GM18499 (cell line): ENCODE measurements around the gene IL4I1.

Experiments
- ATAC-seq: cut with Tn5 transposase; IDR thresholded peaks from one replicate; pipeline ENCODE4 v1.9.1; 2021; ENCODE audit warnings: moderate number of reproducible peaks; ENCODE audit not compliant: insufficient read depth, unreplicated experiment

The IL4I1 gene

DNA sequence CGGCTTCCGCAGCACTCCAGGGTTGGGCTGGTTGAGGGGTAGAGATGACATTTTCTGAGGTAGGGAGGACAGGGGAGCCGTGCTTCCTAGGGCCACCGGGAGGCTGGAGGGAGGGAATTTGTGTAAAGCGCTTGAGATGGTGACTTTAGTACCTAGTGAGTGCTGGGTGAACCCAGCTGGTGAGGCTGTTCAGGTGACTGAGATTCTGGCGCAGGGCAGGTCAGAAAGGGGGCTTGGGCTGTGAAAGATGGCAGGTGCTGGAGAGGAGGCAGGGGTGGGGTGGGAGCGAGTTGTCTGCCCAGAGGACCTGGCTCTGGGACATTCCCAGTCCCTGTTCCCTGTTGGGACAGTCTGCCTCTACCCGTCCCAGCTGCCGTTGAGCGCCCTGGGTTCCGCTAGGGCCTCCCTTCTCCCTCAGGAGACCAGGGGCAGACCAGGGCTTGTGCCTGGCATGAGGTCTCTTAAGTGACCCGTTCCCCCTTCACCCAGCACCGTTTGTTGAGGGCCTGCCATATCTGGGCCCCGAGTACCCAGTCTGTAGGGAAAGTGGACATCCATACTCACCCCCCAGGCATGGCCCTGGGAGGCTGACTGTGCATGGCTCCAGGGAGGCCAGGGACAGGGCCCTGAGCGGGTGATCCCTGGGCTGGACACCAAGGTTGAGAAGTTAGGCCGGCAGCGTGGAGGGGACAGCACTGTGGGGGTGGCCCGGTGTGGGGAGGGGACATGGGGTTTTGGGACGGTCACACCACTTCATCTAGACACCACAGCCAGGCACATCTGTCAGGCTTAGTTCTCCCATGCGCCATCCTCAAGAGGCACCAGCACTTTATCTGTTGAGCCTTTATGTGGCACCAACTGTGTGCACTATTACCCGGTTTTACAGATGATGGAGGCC lies 40.8 kb downstream of the IL4I1 start:
- no peak for ATAC-seq

DNA sequence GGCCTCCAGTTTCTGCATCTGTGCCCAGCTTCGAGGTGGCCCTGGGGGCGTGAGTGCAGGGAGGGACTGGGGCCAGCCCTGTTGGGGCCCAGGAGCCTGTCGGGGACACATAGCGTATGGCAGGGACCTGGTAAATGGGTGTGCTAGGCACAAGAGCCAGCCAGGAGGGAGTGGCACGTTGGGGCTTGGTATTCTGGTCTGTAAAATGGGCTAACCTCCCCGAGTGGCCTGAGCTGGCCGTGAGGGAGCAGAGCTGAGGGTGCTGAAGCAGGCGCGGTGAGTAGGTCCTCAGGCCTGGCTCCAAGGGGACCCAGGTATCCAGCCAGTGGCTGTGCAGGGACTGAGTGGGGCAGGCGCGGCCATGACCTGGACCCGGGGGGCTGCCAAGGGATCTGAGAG lies 41.4 kb downstream of the IL4I1 start:
- ATAC-seq: no peak

DNA sequence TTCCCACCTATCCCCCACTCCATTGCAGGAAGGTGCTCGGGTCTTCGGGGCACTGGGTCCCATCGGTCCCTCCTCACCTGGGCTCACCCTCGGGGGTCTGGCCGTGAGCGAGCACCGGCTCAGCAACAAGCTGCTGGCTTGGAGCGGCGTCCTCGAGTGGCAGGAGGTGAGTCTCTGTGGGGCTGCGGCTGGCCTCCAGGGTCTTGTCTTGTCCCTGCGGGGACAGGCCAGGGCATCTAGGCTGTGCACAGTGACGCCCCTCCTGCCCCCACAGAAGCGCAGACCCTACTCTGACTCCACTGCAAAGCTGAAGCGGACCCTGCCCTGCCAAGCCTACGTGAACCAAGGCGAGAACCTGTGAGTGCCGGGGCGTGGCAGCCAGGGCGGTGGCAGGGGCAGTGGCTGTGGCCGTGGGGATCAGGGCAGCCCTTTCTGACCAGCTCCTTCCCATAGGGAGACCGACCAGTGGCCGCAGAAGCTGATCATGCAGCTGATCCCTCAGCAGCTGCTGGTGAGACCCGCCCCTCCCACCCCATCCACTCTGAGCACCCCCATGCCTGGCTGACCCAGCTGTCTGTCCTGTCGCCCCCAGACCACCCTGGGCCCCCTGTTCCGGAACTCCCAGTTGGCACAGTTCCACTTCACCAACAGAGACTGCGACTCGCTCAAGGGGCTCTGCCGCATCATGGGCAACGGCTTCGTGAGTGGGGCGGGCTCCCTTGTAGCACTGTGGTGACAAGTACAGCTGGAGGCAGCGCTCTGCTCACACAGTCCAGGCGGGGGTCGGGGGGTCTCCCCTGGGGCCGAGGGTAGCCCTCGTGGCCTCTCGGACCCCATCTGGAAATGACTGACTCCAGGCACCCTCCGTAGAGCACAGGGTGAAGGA lies 42.1 kb downstream of the IL4I1 start:
- no peak for ATAC-seq

DNA sequence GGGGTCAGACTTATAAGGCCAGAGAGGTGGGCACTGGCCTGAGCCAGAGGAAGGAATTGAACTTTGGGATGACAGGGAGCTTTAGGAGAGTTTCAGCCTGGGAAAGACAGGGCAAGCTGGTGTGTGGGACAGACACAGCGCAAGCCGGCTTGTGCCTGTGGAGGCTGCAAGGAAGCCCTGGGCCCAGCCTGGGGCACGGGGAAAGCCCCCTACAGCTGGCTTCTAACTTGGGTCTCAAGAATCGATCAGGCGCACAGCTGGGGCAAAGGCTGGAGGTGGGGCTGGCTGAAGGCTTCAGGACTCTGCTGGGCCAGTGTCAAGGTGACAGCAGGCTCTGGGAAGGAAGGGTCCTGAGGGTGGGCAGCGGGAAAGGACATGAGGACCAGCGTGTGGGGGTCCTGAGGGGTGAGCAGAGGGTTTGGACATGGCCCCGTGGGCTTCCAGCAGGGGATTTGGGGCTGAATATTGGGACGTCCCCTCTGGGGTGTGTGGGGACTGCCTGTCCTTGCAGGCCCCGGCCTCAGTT lies 42.8 kb downstream of the IL4I1 start:
- ATAC-seq: no peak

DNA sequence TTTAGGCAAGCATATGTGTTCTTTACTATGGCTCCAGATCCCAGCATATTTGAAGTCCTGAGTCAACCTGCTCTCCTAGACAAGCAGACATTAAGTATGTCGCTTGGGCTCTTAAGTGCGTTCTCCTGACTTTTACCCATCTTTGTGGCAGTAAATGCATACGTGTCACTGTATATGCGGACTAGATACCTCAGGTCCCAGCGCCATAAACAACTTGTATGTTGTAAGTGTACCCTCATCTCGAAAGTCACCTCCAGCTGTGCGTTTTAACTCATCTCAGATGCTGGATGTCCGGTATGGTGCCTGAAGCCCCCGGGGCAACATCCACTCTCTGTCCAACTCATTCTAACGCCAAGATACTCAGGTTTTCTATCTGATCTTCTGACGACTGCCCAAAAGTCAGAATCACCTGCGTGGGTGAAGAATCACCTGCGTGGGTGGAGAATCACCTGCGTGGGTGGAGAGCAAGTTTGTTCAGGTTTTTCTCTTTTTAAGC lies 44.0 kb downstream of the IL4I1 start:
- no peak for ATAC-seq

DNA sequence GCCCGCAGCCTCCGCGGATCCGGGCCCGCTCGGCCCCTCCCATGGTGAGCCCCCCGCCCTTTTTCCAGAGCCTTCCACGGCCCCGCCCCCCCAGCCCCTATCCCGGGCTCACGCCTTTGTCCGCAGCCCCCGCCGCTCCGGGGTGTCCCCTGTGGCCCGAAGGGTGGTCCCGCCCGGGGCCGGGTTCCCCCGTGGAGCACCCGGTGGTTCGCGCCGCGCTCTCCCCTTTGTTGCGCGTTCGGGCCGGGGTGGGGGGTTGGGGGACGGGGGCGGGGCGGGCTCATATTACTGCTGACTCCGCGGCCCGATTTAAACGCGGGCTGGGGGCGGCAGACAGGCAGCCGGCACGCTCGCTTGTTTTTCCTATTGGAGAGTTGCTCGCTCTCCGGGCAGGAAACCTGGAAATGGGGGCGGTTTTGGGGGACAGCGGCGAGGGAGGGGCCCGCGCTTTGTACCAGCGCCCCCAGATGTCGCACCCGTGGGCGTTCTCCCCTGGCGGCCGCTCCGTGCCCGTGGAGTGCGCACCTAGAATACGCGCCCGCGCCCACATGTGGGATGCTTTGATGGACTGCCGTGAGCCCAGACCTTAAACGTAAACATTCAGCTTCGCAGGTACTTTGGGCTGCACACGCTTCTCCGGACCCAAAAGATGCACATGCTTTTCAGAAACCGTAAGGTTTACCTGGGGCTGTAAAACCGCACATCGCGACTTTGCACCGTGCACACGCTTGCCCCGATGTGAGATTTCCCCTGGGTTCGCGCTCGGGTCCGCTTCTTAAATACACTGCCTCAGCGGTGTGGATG lies 45.0 kb downstream of the IL4I1 start:
- no peak for ATAC-seq

DNA sequence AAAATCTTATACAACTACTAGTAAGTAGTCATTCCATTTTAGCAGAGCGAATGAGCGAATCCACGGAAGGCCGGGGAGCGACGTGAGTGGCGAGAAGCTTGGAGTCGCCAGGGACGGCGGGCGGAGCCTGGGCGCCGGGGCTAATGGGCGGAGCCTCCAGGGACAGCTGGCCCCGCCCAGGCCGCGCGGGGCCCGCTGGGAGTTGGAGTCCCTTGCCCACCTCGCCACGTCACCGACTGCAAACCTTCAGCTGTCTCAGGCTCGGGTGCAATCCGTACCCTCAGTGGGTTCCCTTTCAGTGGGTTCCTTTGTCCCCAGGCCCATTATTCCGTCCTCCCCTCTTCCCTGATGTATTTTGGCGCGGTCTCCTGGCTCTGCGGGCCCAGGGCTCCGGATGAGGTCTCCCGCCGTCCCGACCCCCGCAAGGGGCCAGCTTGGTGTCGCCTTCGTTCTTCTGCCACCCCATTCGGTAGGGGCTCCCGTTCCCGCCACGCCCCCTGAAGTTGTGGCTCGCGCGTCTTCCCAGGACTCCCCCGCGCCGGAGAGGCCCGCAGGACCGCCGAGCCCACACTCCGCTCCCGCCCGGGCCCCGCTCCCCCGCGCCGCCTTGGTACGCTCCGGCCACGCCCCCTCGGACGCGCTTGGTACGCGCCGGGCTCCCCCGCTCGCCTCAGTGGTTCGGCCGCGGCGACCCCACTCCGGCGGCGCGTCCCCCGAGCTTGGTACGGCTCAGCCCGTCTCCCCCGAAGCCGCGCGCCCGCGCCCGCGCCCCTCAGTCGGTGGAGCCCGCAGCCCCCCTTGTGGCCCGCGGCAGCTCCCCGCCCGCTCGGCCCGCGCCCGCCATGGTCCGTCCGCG lies 46.0 kb downstream of the IL4I1 start, which contains the start of gene PTOV1:
TSS of gene PTOV1 (plus strand) at position 673 of the 856 bp plus-strand sequence.
- no peak for ATAC-seq

DNA sequence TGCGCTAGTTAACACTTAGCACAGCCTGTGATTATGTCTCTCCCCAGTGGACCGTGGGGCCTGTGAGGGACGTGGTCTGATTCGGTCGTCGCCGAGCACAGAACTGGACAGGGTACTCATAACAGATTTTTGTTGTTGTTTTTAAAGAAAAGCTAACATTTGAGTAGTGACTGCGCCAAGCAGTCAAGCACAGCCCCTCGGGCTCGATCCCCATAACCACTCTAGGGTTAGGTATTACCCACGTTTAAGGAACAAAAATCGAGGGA lies 46.5 kb downstream of the IL4I1 start:
- ATAC-seq: no peak

DNA sequence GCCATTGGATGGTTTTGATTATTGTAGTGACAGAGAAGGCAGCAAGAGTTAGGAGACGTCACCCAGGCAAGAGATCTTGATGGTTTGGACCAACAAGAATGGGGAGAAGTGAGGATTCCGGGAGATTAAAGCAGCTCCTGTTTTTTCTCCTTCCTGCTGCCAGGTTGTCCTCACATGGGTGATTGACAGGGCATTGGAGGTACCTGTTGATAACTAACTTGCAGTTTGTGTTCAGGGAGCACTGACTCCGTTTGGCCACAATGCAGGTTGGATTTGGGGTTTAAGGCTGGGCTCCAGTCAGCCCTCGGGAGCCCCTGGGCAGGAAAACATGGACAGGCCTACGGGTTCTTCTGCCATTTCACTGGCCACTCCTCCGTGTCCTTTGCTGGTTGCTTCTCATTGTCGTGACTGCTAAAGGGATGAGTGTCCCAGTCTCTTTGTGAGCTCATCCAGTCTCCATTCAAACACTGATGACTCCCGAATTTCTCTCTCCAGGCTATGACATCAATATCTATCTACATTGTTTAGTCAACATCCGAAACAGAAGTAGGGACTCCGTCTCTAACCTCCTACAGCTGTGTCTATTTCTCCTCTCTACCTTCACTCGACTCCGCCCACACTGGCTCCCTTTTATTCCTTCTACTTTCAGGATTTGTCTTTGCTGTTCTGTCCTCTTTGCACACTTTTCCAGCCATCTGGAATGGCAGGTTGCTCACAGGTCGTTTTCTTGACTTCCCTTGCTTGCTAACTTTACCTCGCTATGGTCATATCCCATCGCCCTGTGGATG lies 47.1 kb downstream of the IL4I1 start:
- no peak for ATAC-seq

DNA sequence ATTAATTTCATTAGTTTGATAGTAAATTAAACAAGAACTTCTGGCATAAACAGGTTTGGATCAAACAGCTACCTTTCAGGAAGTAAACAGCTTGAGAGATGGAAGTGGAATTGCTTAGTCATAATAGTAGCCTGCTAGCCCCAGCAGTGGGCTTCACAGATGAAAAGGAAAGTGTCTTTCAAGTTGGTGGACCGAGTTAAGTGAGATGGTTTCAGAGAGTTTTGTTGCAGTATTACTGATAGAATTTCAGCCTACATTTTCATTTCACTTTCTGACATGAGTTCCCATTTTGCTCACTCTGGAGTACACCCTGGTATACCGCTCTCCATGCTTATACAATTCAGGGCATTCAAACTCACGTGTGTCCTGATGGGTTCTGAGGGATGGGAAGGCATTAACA lies 47.7 kb downstream of the IL4I1 start:
- no peak for ATAC-seq

DNA sequence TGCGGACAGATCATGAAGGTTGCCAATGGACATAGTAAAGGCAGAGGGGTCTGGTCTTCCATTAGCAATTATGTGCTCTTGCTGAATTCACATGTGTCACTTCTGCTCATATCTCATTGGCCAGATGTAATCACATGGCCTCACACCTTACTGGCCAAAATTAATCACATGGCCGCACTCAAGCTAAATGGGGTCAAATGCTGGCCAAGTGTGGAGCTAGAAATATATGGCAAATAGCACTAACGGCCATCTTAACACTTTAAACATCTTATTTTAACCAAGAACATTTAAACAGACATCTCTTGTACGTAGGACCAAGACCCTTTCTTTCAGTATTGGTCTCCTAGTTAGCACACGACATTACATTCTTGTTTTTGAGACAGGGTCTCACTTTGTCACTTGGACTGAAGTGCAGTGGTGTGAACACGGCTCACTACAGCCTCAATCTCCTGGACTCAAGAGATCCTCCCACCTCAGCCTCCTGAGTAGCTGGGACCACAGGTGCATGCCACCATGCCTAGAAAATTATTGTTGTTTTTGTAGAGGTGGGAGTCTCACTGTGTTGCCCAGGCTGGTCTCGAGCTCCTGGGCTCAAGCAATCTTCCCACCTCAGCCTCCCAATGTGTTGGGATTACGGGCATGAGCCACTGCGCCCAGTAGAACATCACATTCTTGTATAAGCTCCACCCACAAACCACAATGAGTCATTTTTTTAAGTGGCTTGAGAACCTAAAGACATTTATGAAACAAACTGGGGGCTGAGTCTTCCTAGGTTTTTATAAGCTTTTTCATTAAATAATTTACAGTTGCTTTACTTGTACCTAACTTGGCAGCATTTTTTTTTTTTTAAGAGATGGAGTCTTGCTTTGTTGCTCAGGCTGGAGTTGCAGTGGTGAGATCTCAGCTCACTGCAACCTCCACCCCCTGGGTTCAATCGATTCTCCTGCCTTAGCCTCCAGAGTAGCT lies 48.7 kb downstream of the IL4I1 start:
- ATAC-seq: no peak

DNA sequence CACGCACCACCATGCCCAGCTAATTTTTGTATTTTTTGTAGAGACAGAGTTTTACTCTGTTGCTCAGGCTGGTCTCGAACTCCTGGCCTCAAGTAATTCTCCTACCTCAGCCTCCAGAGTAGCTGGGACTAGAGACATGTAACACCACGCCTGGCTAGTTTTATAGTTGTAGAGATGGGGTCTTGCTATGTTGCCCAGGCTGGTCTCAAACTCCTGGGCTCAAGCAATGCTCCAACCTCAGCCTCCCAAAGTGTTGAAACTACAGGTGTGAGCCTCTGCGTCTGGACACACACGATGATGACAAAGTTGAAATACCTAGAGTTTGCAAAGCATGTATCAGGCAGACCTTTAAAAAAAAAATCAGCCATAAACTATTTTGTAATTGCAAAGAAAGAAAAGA lies 50.3 kb downstream of the IL4I1 start:
- no peak for ATAC-seq

DNA sequence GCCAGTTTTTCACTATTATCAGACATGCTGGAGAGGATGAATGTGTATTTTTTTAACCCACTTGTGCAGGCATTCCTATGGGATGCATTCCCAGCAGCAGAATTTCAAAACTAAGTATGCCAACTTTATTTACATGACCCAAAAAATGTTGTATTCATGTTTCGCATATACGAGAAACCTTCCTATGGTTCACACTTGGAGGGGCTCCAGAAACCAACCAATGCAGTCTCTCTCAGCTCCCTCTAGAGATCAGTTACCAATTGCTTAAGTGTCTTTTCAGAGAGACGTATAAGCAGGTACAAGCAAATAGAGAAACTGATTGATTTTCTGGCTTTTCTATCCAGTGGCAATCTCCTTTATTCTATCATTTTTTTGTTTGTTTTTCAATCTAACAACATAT lies 51.3 kb downstream of the IL4I1 start:
- ATAC-seq: no peak

DNA sequence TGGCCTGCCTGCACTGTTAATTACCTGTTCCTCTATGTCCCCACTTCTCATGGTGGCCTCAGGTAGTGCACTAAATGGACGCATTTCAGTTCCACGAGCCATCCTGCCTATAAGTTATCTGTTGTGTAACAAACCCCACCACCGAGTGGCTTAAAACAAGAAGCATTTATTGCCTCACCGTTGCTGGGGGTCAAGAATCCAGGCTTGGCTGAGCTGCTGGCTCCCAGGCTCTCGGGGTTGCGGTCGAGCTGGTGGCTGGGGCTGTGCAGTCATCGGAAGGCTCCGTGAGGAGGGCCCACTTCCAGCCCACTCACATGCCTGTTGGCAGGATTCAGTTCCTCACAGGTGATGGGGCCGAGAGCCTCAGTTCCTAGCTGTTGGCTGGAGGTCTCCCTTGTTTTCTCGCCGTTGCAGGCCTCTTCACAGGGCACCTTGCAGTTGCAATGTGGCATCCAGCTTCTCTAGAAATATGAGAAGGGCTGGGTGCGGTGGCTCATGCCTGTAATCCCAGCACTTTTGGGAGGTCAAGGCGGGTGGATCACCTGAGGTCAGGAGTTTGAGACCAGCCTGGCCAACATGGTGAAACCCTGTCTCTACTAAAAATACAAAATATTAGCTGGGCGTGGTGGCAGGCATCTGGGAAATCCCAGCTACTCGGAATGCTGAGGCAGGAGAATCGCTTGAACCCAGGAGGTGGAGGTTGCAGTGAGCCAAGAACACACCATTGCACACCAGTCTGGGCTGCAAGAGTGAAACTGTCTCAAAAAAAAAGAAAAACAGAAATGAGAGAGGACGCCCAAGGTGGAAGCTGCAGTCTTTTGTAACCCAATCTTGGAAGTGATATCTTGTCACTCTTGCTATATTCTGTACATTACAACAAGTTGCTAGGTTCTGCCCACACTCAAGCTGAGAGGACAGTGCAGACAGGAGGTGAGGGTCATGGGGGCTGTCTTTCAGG lies 52.3 kb downstream of the IL4I1 start:
- ATAC-seq: no peak

DNA sequence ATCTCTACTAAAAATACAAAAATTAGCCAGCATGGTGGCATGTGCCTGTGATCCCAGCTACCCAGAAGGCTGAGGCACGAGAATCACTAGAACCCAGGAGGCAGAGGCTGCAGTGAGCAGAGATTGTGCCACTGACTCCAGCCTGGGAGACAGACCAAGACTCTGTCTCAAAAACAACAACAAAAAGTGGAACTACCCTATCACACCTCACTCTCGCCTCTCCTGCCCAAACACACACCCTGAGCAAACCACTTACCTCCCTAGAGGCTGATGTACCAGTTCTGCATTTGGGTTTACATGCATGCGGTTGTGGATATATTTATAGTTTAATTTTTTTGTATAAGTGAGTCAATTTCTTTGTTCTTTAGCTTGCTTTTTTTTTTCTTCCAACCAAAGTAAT lies 53.4 kb downstream of the IL4I1 start:
- no peak for ATAC-seq

DNA sequence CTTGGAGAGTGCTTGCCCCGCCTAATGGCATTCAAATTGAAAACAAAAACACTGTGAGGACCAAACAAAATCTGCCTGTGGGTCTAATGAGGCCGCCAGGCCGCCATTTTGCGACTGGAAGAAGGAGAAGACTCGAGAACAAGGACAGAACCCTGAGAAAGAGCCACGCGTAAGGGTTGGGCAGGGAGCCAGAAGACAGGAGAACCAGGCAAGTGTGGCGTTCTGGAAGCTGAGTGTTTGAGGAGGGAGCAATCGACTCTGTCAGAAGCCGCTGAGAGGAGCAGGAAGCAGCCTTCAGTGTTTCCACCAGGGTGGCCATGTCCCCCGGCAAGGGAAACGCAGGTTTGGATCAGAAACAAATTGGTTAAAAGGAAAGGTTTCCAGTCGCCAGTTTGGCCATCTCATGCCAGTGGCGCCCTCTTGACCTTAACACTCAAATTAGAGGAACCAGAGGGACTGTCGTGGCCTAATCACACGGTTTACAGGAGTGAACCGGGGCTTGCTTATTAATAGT lies 55.9 kb downstream of the IL4I1 start:
- no peak for ATAC-seq
